DMS79 (cell line): ENCODE measurements around the gene DPEP3.

Experiments used
- DNase-seq: peaks from one replicate; lab custom pipeline; 2025; lab: John Stamatoyannopoulos, UW

The DPEP3 gene

DNA sequence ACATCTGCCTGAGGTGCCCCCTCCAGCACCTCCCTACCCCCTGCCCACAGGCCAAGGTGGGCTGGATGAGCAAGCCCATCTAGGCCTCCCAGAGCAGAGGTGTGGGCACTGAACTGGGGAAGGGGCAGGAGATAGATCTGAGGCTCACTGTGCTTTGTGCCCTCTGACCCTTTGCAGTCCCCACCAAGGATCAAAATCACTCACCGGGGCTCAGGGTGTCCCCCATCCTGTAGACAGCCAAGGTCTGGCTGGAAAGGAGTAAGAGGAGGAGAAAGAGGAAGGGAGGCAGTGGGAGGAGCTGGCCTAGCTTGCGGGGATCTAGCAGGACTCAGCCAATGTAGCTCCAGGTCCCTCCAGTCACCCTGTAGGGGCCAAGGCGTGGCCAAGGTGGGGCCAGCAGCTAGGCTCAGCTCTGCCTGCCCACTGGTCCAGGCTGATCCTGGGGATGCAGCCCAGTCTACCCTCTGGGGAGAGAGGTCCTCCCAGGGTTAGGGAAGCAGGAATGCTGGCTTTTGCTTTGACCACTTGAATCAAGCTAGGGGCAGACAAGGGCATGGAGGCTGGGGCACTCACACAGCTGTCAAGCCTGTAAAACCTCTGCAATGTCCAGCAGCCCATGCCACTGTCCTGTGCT lies 13.6 kb downstream of the DPEP3 start:
- DNase-seq = no peak

GRCh38 chr16:67965668-67966548 lies 14.4 kb downstream of the DPEP3 start:
- DNase-seq = no peak

- no peak for DNase-seq
Measured at GRCh38 chr16:67964477-67965131, 15.7 kb downstream of the DPEP3 start.

GRCh38 chr16:67963662-67964321 lies 16.5 kb downstream of the DPEP3 start:
- no peak for DNase-seq

- no peak for DNase-seq
Measured at GRCh38 chr16:67963292-67963661, 17.0 kb downstream of the DPEP3 start.

GRCh38 chr16:67962135-67962534 lies 18.2 kb downstream of the DPEP3 start:
- no peak for DNase-seq

GRCh38 chr16:67961551-67961957 lies 18.7 kb downstream of the DPEP3 start:
- DNase-seq = peak; percentile 87

DNA sequence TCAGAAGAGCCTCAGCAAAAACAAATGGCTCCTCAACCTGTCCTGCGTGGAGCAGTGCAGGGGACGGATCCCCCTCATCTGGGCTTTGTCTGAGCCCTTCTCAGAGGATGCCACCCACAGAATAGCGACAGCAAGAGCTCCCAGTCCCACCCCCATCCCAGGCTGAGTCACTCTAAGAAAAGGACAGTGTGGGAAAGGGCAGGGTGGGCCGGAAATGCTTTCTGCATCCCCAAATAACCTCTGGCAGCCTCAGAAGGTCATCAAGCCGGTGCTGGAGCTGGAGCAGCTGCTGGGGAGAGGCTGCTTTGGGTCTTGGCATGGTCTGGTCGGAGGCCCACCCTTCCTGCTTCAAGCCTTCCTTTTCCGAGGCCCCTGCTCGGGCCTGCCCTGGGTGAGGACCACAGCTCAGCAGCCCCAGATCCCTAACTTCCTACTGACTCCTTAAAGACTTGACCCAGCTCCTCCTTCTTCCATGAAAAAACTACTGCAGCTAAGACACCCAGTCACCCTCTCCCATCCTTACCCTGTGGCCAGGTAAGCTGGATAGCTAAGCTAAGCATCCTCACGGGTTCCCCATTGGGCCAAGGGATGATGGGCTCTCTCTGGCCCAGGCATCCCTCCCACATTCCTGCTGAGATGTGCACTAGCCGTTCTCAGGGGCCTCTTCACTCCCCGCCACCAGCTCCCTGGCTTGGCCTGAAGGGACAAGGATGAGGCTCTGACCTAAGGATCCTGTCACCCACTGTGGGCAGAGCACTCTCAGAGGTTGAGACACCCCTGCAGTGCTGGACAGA lies 20.6 kb downstream of the DPEP3 start:
- no peak for DNase-seq

DNA sequence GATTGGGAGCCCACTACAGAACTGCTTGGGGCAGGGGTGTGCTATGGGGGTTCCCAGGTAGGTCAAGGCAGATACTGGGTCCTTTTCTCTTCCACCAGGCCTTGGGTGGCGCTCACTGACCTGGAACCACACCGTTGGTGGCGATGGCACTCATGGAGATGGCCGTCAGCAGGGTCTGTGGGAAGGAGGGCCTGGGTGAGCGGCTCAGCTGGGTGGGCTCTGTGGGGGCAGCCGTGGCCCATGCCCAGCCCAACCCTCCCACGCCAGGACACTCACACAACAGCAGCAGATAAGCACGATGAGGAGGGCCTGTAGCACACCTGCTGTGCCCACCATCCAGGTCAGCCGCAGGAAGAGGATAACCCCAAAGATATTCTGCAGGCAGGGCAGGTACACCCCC lies 22.7 kb downstream of the DPEP3 start:
- DNase-seq = no peak

GRCh38 chr16:67954421-67955196 lies 25.7 kb downstream of the DPEP3 start:
- DNase-seq = no peak

DNA sequence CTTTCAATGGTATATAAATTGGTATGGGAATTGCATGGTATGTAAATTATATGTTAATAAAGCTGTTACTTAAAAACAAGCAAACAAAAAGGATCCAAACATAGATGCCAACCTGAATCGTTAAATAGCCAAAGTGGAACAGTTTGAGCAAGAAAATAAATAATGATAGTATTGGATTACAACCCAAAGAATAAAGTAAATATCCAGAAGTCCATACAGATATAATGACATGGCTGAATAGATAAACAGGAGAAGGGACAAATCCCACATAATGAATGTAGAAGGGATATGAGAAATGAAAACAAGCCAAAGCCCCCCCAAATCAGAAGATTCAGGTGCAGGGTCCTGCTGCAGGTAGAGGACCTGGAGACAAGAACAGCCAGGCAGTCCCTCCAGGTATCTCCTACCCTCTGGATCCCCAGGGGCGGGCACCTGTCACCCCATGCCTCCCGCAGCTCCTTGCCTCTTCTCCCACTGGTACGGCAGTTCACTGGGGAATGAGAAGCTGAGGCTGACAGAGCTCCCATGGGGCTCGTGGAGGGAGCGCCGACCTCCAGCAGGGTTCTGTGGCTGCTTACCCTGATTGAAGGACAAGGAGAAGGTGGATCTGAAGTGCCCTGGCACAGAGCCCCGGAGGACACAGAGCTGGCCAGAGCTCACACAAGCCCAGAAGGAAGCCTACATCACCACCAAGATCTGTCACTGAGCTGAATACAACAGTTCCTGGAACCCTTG lies 26.5 kb downstream of the DPEP3 start:
- DNase-seq = no peak

DNA sequence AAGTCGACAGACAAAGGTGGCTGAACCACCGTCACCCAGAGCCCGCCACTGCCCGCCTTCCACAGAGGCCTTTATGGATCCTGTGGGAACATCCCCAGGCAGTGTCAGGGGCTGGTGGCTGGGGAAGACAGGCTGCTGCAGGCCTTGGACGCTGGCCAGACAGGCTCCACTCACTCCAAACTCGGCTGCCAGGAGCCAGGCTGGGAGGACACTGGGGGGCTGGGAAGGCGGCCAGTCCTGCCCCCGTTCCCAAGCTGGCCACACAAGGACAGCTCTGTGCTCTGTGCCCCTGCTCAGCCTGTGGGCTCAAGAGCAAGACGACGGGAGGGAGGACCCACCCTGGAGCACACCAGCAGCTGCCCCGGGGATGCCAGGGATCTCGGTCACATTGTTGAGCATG lies 28.8 kb downstream of the DPEP3 start:
- DNase-seq = no peak

GRCh38 chr16:67950335-67950843 lies 29.9 kb downstream of the DPEP3 start:
- no peak for DNase-seq

GRCh38 chr16:67949645-67950044 lies 30.7 kb downstream of the DPEP3 start:
- no peak for DNase-seq

GRCh38 chr16:67948015-67948414 lies 32.3 kb downstream of the DPEP3 start:
- no peak for DNase-seq

GRCh38 chr16:67946966-67947558 lies 33.2 kb downstream of the DPEP3 start:
- no peak for DNase-seq

DNA sequence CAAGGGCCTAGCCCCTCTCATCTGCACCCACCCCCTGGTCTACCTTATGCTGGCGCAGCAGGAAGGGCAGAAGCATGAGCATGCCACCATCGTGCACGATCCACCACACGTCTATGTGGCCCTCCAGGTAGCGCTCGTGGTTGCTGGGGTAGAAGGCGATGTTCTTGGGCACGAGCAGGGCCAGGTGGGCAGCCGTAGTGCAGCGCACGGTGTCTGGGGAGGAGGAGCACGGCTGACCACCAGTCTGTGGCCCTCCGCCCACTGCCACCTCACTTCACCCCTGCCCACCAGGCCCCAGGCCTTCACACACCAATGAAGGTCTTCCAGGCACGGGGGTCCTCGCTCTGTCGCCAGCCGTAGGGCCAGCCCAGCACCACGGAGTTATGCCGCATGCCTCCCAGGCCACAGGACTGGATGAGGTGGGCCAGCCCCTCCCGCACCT lies 34.1 kb downstream of the DPEP3 start:
- no peak for DNase-seq

DNA sequence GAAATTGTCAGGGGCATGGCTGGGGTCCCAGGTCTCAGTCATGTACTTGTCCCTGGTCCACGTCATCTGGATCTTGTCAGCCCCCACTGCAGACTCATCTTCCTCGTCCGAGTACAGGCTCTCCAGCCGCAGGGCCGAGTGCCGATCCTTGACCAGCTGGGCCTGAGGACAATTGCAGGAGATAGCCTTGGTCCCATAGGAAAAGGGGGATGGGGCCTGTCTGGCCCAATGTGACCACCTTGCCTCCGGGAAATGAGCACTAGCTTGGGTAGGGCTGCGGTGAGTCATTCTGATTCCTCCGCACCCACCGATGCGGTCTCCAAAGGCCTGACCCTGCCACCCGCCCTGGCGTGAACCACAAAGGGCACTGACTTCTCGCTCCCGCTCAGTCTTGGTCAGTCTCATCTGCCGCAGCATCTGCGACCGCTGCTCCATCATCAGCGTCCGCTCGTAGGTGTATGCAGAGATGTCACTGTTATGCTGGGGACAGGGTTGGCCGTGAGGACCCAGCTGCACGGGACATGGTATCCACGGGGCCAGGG lies 34.8 kb downstream of the DPEP3 start:
- DNase-seq = no peak

- DNase-seq = no peak
Measured at GRCh38 chr16:67944690-67945391, 35.5 kb downstream of the DPEP3 start.
